Gastrocnemius medialis (tissue), 4 donors: Measurements from ENCODE around the gene SYNM.

Experiments
- CTCF ChIP-seq, 5 experiments: fragments of 450-650 bp in 3 of 5; fragments of 200-600 bp in 2 of 5; sonication (generic) in 2 of 5; IDR thresholded peaks in 4 of 5; conservative IDR thresholded peaks in 1 of 5; 1 replicate in 4 of 5; 2 replicates in 1 of 5; pipeline ENCODE4 v1.5.1; 2016 to 2019; ENCODE audit warnings: antibody characterized with exemption in 5 of 5, mild to moderate bottlenecking in 3 of 5, moderate library complexity in 3 of 5
- POLR2A ChIP-seq, 2 donors: fragments of 450-650 bp; IDR thresholded peaks; one replicate each; pipeline ENCODE4 v1.6.1; 2017; ENCODE audit warnings: antibody characterized with exemption in 2 of 2, mild to moderate bottlenecking in 2 of 2, moderate library complexity in 2 of 2

DNA sequence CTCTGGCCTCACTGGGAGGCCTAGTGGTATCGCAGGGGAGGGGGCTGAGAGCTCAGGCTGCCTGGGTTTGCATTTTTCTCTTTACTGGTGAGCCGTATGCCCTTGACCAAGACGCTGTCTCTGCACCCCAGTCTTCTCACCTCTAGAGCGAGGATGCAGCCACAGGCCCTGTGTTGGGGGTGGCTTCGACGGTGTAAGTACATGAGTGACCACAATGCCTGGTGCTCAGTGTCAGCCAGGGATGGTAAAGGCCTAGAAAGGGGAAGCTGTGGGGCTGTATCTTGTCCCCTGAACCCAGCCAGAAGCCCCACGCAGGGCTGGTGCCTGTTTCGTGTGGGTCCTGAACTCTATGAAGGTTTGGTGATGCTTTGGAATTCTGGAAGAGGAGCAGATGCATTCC, 19.8 kb downstream of the SYNM start:
- TF ChIP-seq CTCF (IDR thresholded peaks at IDR 0.05 in 4 of 5, conservative IDR thresholded peaks at IDR 0.05 in 1 of 5) (no peak), POLR2A (IDR thresholded peaks at IDR 0.05) (no peak)
